Neuron (in vitro differentiated cells): Measurements from ENCODE around the gene LRRTM4.
"Not testable (repeated sequence)": the region's sequence is repeated elsewhere in the genome, so short reads cannot be mapped to it uniquely, and the experiment has no call there.

Source experiments
- H2AFZ ChIP-seq: one replicate; pipeline ENCODE4 v1.6.1; 2013; ENCODE audit warnings: low read depth, mild to moderate bottlenecking, inconsistent platforms, low read length, moderate library complexity
- H3K27me3 ChIP-seq: one replicate; pipeline ENCODE4 v1.6.1; 2013; ENCODE audit warnings: low read length; ENCODE audit not compliant: insufficient read depth
- H3K36me3 ChIP-seq: one replicate; pipeline ENCODE4 v1.6.1; 2013; ENCODE audit warnings: low read length; ENCODE audit not compliant: insufficient read depth
- H3K4me1 ChIP-seq: one replicate; pipeline ENCODE4 v1.6.1; 2013; ENCODE audit warnings: low read length; ENCODE audit not compliant: insufficient read depth
- H3K4me3 ChIP-seq: 2 replicates; pipeline ENCODE4 v1.5.1; 2013; ENCODE audit warnings: mild to moderate bottlenecking, low read length, moderate library complexity
- H3K9me3 ChIP-seq: one replicate; pipeline ENCODE4 v1.6.1; 2013; ENCODE audit warnings: low read length

The LRRTM4 gene

GRCh38 chr2:77064324-77064723, 457.9 kb downstream of the LRRTM4 start:
- H3K9me3 ChIP-seq, result no peaks in the 10 kb centered on the region
- no peak overlapping the region for H2AFZ ChIP-seq
- no peaks in the 10 kb centered on the region for H3K36me3 ChIP-seq
- H3K4me3 ChIP-seq, result no peak overlapping the region
- no peaks in the 10 kb centered on the region for H3K27me3 ChIP-seq
- no peaks in the 10 kb centered on the region for H3K4me1 ChIP-seq

DNA sequence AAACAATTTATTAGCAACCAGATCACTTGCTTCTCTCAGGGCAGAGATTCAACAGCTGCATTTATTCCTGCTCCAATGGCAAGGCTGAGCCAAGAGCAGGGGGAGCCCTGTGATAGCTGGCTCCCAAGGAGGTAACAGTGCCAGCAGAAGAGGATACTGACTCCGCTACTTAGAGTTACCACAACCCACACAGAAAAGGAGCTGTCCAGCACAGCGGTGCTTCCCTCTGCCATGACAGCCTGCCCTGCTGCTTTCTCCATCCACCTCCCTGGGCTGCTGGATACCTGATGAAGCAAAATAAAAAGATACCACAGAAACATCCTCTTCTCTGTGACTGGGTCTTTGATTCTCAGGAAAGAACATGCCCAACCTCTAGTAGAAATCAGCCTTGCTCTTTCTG, 467.2 kb downstream of the LRRTM4 start:
- Histone ChIP-seq H3K4me3 (no peak overlapping the region), H3K4me1 (peaks cover 30% of the 10 kb centered on the region), H3K9me3 (no peaks in the 10 kb centered on the region), H2AFZ (no peak overlapping the region), H3K27me3 (no peaks in the 10 kb centered on the region), H3K36me3 (no peaks in the 10 kb centered on the region)

GRCh38 chr2:77046339-77046738, 475.8 kb downstream of the LRRTM4 start:
- no peaks in the 10 kb centered on the region for H3K36me3 ChIP-seq
- H3K4me3 ChIP-seq, result no peak overlapping the region
- H3K4me1 ChIP-seq, result peaks cover 3% of the 10 kb centered on the region
- H2AFZ ChIP-seq, result no peak overlapping the region
- no peaks in the 10 kb centered on the region for H3K9me3 ChIP-seq
- H3K27me3 ChIP-seq, result no peaks in the 10 kb centered on the region

- H3K27me3 ChIP-seq, H3K9me3 ChIP-seq, H3K4me1 ChIP-seq, H3K36me3 ChIP-seq, H2AFZ ChIP-seq, H3K4me3 ChIP-seq: not testable (repeated sequence)
Measured at GRCh38 chr2:77045456-77045855, 476.7 kb downstream of the LRRTM4 start.

DNA sequence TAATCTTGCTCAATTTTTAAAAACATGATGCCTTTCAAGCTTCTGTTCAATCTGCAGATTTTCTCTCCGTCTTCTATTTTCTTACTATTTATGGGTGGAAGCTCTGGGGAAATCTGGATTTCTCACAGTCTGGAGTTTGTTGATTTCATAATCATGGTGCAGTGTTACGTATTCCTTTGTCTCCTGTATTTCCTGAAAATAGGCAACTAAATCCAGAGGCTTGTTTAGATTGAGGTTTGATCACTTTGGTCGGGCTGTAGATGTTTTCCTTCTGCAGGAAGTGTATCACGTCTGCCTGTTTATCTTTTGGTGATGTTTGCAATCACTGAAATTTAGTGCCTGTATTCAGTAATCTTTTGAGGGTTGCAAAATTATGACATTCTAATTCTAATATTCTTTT, 487.7 kb downstream of the LRRTM4 start:
- H3K36me3 ChIP-seq, result no peaks in the 10 kb centered on the region
- no peaks in the 10 kb centered on the region for H3K9me3 ChIP-seq
- H3K4me1 ChIP-seq, result peaks cover 3% of the 10 kb centered on the region
- H3K27me3 ChIP-seq, result no peaks in the 10 kb centered on the region
- no peak overlapping the region for H3K4me3 ChIP-seq
- H2AFZ ChIP-seq, result no peak overlapping the region

GRCh38 chr2:77029237-77029636, 492.9 kb downstream of the LRRTM4 start:
- not testable (repeated sequence) for H2AFZ ChIP-seq, H3K36me3 ChIP-seq, H3K4me1 ChIP-seq, H3K9me3 ChIP-seq, H3K27me3 ChIP-seq, H3K4me3 ChIP-seq

DNA sequence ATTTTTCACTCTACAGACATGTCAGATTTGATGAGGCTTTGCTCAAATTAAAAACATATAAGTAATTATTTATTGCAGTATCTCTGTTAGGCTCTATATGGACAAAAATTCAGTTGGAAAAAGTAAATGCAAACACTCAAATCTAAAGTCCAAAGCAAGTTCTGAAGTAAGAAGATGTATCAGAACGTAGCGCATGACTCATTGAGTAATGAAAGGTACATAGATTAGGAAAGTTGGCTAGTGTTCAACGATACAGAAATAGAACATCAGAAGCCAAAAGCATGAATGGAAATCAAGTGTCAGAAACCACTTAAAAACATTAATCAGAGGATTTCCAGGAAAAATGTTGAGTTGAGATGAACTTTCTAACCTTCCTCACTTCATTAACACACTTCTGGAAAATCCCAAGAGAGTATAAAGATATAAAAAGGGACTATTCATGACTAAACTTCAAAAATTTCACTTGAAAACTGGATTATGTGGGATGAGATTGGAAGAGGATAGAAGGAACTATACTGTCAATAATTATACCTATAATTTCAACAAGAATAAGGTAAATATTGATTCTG, 494.1 kb downstream of the LRRTM4 start:
- H2AFZ ChIP-seq, result no peak overlapping the region
- no peaks in the 10 kb centered on the region for H3K4me1 ChIP-seq
- H3K4me3 ChIP-seq, result no peak overlapping the region
- H3K9me3 ChIP-seq, result no peaks in the 10 kb centered on the region
- no peaks in the 10 kb centered on the region for H3K27me3 ChIP-seq
- H3K36me3 ChIP-seq, result no peaks in the 10 kb centered on the region

GRCh38 chr2:77025714-77026113, 496.5 kb downstream of the LRRTM4 start:
- H3K4me1 ChIP-seq, result no peaks in the 10 kb centered on the region
- no peaks in the 10 kb centered on the region for H3K27me3 ChIP-seq
- no peaks in the 10 kb centered on the region for H3K9me3 ChIP-seq
- no peak overlapping the region for H2AFZ ChIP-seq
- H3K36me3 ChIP-seq, result no peaks in the 10 kb centered on the region
- no peak overlapping the region for H3K4me3 ChIP-seq

DNA sequence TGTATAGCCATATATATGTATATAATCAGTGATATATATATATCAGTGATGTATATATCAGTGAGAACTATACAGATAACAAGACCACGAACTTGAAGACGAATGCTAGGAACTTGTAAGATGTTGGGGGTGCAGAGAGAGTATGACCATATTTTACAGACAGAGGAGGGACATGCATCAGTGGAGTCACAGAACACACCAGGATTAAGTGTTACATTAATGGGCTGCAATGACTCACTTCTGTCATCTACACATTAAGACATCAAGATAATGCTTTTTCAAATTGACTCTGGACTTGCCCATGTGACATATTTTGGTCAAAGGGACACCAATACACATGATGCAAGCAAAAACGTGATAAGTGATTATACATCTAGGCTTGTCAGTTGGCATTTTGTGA, 501.0 kb downstream of the LRRTM4 start:
- Histone ChIP-seq H2AFZ (no peak overlapping the region), H3K36me3 (no peaks in the 10 kb centered on the region), H3K4me3 (no peak overlapping the region), H3K27me3 (no peaks in the 10 kb centered on the region), H3K4me1 (peaks cover 9% of the 10 kb centered on the region), H3K9me3 (no peaks in the 10 kb centered on the region)

- Histone ChIP-seq H3K27me3 (no peaks in the 10 kb centered on the region), H3K4me3 (no peak overlapping the region), H3K4me1 (peaks cover 9% of the 10 kb centered on the region), H2AFZ (no peak overlapping the region), H3K9me3 (no peaks in the 10 kb centered on the region), H3K36me3 (no peaks in the 10 kb centered on the region)
Measured at GRCh38 chr2:77018219-77018618, 504.0 kb downstream of the LRRTM4 start.

DNA sequence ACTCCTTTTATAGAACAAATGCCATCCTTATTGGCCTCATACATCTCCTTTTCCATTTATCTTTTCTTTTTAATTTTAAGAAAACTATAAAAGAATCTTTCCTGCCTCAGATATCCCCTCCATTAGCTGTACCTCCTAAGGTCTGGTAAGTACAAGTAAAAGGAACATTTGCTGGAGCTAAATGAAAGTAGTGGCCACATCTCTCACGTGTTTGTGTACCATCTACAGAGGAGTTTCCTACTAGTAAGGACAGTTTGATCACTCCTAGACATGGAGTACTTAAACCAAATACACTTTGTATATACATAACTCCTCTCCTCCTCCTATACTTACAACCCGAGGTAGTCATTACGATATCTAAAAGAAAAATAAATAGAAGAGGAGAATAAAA, 504.8 kb downstream of the LRRTM4 start:
- Histone ChIP-seq H3K27me3 (no peaks in the 10 kb centered on the region), H3K9me3 (no peaks in the 10 kb centered on the region), H2AFZ (no peak overlapping the region), H3K4me1 (peaks cover 9% of the 10 kb centered on the region), H3K4me3 (no peak overlapping the region), H3K36me3 (no peaks in the 10 kb centered on the region)

GRCh38 chr2:77016443-77017354, 505.5 kb downstream of the LRRTM4 start:
- Histone ChIP-seq H3K36me3 (no peaks in the 10 kb centered on the region), H3K27me3 (no peaks in the 10 kb centered on the region), H2AFZ (no peak overlapping the region), H3K9me3 (no peaks in the 10 kb centered on the region), H3K4me3 (no peak overlapping the region), H3K4me1 (peaks cover 9% of the 10 kb centered on the region)

DNA sequence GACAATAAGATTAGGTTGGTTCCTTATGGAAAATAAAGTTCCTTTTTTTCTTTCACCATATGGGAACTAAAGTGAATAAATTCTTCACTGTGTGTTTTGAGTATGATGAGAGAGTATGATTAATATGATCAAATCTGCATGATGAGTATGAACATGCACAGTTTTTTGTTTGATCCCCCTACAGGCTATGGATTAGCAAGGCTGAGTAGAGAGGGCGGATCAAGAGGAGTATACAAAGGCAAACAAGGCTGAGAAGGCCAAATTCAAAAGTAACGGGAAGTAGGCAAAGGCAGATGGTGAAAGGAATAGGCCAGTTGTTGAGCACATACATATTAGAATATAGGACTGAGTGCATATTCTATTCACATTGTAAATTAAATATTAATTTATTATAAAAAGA, 508.2 kb downstream of the LRRTM4 start:
- Histone ChIP-seq H3K4me3 (no peak overlapping the region), H3K36me3 (no peaks in the 10 kb centered on the region), H3K9me3 (no peaks in the 10 kb centered on the region), H2AFZ (no peak overlapping the region), H3K27me3 (no peaks in the 10 kb centered on the region), H3K4me1 (peaks cover 24% of the 10 kb centered on the region)

- peaks cover 26% of the 10 kb centered on the region for H3K4me1 ChIP-seq
- H3K9me3 ChIP-seq, result no peaks in the 10 kb centered on the region
- no peak overlapping the region for H3K4me3 ChIP-seq
- no peak overlapping the region for H2AFZ ChIP-seq
- H3K36me3 ChIP-seq, result no peaks in the 10 kb centered on the region
- H3K27me3 ChIP-seq, result no peaks in the 10 kb centered on the region
Measured at GRCh38 chr2:77013457-77013856, 508.7 kb downstream of the LRRTM4 start.
